LNCAP (cell line): ENCODE data around the gene GLIS1.

Experiments
- CTCF ChIP-seq: fragments of 450-650 bp; IDR thresholded peaks from 2 replicates; pipeline ENCODE4 v1.5.1; 2017; ENCODE audit warnings: mild to moderate bottlenecking

Gene GLIS1

GRCh38 chr1:53735261-53735660, 3.7 kb downstream of the GLIS1 start:
- no peak for TF ChIP-seq CTCF

- no peak for TF ChIP-seq CTCF
These were observed 4.2 kb downstream of the GLIS1 start for GRCh38 chr1:53734650-53735211.

- no peak for TF ChIP-seq CTCF
These were observed 4.9 kb downstream of the GLIS1 start for GRCh38 chr1:53733975-53734649.

- TF ChIP-seq CTCF = no peak
These were observed 5.5 kb downstream of the GLIS1 start for GRCh38 chr1:53733447-53733931.

GRCh38 chr1:53732912-53733317, 6.0 kb downstream of the GLIS1 start:
- no peak for TF ChIP-seq CTCF

- no peak for TF ChIP-seq CTCF
These were observed 6.6 kb downstream of the GLIS1 start for GRCh38 chr1:53732409-53732808.

GRCh38 chr1:53731779-53732305, 7.1 kb downstream of the GLIS1 start:
- no peak for TF ChIP-seq CTCF
